Transverse colon (tissue), 4 donors: ENCODE data around the gene WSB2.

Experiments used
- EP300 ChIP-seq: sonication (generic); formaldehyde crosslinking; IDR thresholded peaks from one replicate; pipeline ENCODE4 v1.6.1; 2017; ENCODE audit warnings: antibody characterized with exemption, low read depth
- POLR2AphosphoS5 ChIP-seq, 3 donors: sonication (generic); formaldehyde crosslinking; IDR thresholded peaks; one replicate each; pipeline ENCODE4 v1.6.1; 2016; ENCODE audit warnings: antibody characterized with exemption in 3 of 3
- TF ChIP-seq, protein P1 (sequence below), 5 experiments: fragments of 200-600 bp in 3 of 5; fragments of 450-650 bp in 2 of 5; sonication (generic) in 3 of 5; IDR thresholded peaks; 1 replicate in 2 of 5; 2 replicates in 3 of 5; pipeline ENCODE4 v1.5.1; 2016 to 2017; ENCODE audit warnings: antibody characterized with exemption in 5 of 5, inconsistent platforms in 3 of 5, mild to moderate bottlenecking in 2 of 5, moderate library complexity in 1 of 5

DNA sequence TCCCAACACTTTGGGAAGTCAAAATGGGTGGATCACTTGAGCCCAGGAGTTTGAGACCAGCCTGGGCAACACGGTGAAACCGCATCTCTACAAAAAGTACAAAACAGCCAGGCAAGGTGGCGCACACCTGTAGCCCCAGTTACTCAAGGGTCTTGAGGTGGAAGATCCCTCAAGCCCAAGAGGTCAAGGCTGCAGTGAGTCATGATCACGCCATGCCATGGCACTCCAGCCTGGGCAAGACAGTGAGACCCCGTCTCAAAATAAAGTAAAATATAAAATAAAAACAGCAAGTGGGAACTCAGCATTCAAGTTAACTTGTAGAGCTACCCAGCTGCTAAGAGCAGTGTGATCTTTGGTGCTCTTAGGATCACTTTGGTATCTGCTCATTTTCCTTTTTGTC is 31.8 kb downstream of the WSB2 start:
- TF ChIP-seq POLR2AphosphoS5 (IDR thresholded peaks at IDR 0.05) (no peak), EP300 (no peak)
- TF ChIP-seq, protein P1, sequence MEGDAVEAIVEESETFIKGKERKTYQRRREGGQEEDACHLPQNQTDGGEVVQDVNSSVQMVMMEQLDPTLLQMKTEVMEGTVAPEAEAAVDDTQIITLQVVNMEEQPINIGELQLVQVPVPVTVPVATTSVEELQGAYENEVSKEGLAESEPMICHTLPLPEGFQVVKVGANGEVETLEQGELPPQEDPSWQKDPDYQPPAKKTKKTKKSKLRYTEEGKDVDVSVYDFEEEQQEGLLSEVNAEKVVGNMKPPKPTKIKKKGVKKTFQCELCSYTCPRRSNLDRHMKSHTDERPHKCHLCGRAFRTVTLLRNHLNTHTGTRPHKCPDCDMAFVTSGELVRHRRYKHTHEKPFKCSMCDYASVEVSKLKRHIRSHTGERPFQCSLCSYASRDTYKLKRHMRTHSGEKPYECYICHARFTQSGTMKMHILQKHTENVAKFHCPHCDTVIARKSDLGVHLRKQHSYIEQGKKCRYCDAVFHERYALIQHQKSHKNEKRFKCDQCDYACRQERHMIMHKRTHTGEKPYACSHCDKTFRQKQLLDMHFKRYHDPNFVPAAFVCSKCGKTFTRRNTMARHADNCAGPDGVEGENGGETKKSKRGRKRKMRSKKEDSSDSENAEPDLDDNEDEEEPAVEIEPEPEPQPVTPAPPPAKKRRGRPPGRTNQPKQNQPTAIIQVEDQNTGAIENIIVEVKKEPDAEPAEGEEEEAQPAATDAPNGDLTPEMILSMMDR (IDR thresholded peaks at IDR 0.05): no peak
